HG02852 (cell line): ENCODE data around the gene MEGF11.
"Not testable (repeated sequence)": the region's sequence is repeated elsewhere in the genome, so short reads cannot be mapped to it uniquely, and the experiment has no call there.

Source experiments
- ATAC-seq: cut with Tn5 transposase; IDR thresholded peaks from one replicate; pipeline ENCODE4 v1.9.1; 2021; ENCODE audit warnings: mild to moderate bottlenecking, moderate library complexity; ENCODE audit not compliant: unreplicated experiment

The MEGF11 gene

GRCh38 chr15:65870889-65871533 is 382.5 kb downstream of the MEGF11 start:
- ATAC-seq: no peak

GRCh38 chr15:65869954-65870871 is 383.3 kb downstream of the MEGF11 start:
- peak; percentile 2 for ATAC-seq

GRCh38 chr15:65869126-65869953 is 384.2 kb downstream of the MEGF11 start, which contains the start of gene RAB11A:
TSS of gene RAB11A (plus strand) at chr15:65869491. CDS start at chr15:65869586, 95 bp downstream.
- ATAC-seq: peak; percentile 82

- ATAC-seq: no peak
Observed at GRCh38 chr15:65868546-65869125, 384.9 kb downstream of the MEGF11 start.

- ATAC-seq: not testable (repeated sequence)
Observed at GRCh38 chr15:65867933-65868332, 385.6 kb downstream of the MEGF11 start.

- no peak for ATAC-seq
Observed at GRCh38 chr15:65867244-65867643, 386.3 kb downstream of the MEGF11 start.

- no peak for ATAC-seq
Observed at GRCh38 chr15:65863106-65863505, 390.4 kb downstream of the MEGF11 start.

GRCh38 chr15:65862682-65863081 is 390.9 kb downstream of the MEGF11 start:
- ATAC-seq: peak; percentile 44

GRCh38 chr15:65857718-65858402 is 395.7 kb downstream of the MEGF11 start:
- ATAC-seq: no peak

GRCh38 chr15:65856821-65857455 is 396.6 kb downstream of the MEGF11 start:
- ATAC-seq: no peak

GRCh38 chr15:65851981-65852380 is 401.6 kb downstream of the MEGF11 start:
- no peak for ATAC-seq

GRCh38 chr15:65847989-65848388 is 405.6 kb downstream of the MEGF11 start:
- no peak for ATAC-seq

- ATAC-seq: no peak
Observed at GRCh38 chr15:65845826-65846519, 407.6 kb downstream of the MEGF11 start.
